ENCODE measurements around the gene ADAMTS16. TPM values are rescaled to one million over a fixed set of nuclear protein-coding genes. Genes with fewer than 3 reads are reported as not detected.

The ADAMTS16 gene
- total RNA-seq, 3 donors from 2014 or later, result 0.10 to 0.35 (median 0.26) TPM

GRCh38 chr5:5276430-5276829 lies 136.3 kb downstream of the ADAMTS16 start:
- Histone ChIP-seq H3K36me3 (ENCODE audit: low read depth) (no peaks in the 10 kb centered on the region), H3K4me3 (no peak overlapping the region), H3K4me1 (ENCODE audit: low read depth) (no peaks in the 10 kb centered on the region), H3K9me3 (no peaks in the 10 kb centered on the region)
- ATAC-seq (no peak), DNase-seq (no peak)
- no peak for TF ChIP-seq CTCF (IDR thresholded peaks at IDR 0.05)
- intact Hi-C loops (cut with DNase I, micrococcal nuclease), result no loop called here

DNA sequence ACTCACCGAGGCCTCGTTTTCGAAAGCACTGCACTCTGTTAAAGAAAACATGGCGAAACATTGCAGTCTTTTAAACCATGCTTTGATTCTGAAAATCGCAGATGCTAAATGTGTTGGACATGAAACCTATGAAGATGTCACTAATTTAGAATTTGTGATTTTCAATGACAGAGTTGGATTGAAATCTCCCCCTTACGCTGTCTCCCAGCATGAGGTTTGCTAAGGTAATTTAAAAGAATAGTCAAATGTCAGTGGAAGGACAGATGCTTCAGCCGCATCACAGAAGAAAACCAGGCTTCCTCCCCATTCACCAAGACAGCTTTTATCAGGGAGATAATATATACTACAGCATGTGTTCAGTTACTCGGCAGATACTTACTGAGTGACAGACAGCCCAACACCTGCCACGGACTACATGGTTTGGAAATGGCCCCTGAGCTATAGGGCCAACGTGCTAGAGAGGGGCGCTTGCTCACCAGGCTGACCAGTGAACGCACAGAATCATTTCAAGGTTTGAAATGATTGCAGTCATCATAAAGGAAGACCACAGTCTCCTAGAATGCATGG lies 136.9 kb downstream of the ADAMTS16 start:
- H3K9me3 ChIP-seq, result no peaks in the 10 kb centered on the region
- intact Hi-C loops (cut with DNase I, micrococcal nuclease), result no loop called here
- DNase-seq (no peak), ATAC-seq (no peak)
- H3K36me3 ChIP-seq (ENCODE audit: low read depth), result no peaks in the 10 kb centered on the region
- TF ChIP-seq CTCF (IDR thresholded peaks at IDR 0.05), result no peak
- H3K4me3 ChIP-seq, result no peak overlapping the region
- H3K4me1 ChIP-seq (ENCODE audit: low read depth), result no peaks in the 10 kb centered on the region

- Histone ChIP-seq H3K4me1 (ENCODE audit: low read depth) (no peaks in the 10 kb centered on the region), H3K36me3 (ENCODE audit: low read depth) (no peaks in the 10 kb centered on the region), H3K9me3 (no peaks in the 10 kb centered on the region), H3K4me3 (no peak overlapping the region)
- TF ChIP-seq CTCF (IDR thresholded peaks at IDR 0.05), result no peak
- no peak for DNase-seq
- intact Hi-C loops (cut with DNase I, micrococcal nuclease), result no loop called here
- ATAC-seq, result no peak
Observed at GRCh38 chr5:5278201-5278814, 138.2 kb downstream of the ADAMTS16 start.

GRCh38 chr5:5278815-5279381 lies 138.8 kb downstream of the ADAMTS16 start:
- DNase-seq, result no peak
- H3K4me3 ChIP-seq, result no peak overlapping the region
- no peaks in the 10 kb centered on the region for H3K36me3 ChIP-seq (ENCODE audit: low read depth)
- ATAC-seq, result no peak
- no peaks in the 10 kb centered on the region for H3K4me1 ChIP-seq (ENCODE audit: low read depth)
- no peaks in the 10 kb centered on the region for H3K9me3 ChIP-seq
- TF ChIP-seq CTCF (IDR thresholded peaks at IDR 0.05), result no peak
- intact Hi-C loops (cut with DNase I, micrococcal nuclease), result no loop called here

- ATAC-seq (no peak), DNase-seq (no peak)
- Histone ChIP-seq H3K9me3 (no peaks in the 10 kb centered on the region), H3K4me1 (ENCODE audit: low read depth) (no peaks in the 10 kb centered on the region), H3K4me3 (no peak overlapping the region), H3K36me3 (ENCODE audit: low read depth) (no peaks in the 10 kb centered on the region)
- intact Hi-C loops (cut with DNase I, micrococcal nuclease), result no loop called here
- TF ChIP-seq CTCF (IDR thresholded peaks at IDR 0.05), result no peak
Observed at GRCh38 chr5:5285906-5286305, 145.8 kb downstream of the ADAMTS16 start.
